Smooth muscle cell (in vitro differentiated cells): ENCODE data around the gene IL12RB1. TPM values are rescaled to one million over a fixed set of nuclear protein-coding genes. Genes with fewer than 3 reads are reported as not detected.

ENCODE experiments used
- DNase-seq: peaks from one replicate; lab custom pipeline; 2025; ENCODE audit not compliant: unreplicated experiment; lab: John Stamatoyannopoulos, UW
- H2AFZ ChIP-seq: fragments of 200-600 bp; sonication (generic); 2 replicates; pipeline ENCODE4 v1.6.0; 2016; ENCODE audit warnings: antibody characterized with exemption, low read depth, mild to moderate bottlenecking
- H3F3A ChIP-seq: fragments of 200-600 bp; sonication (generic); 2 replicates; pipeline ENCODE4 v1.6.0; 2017; ENCODE audit warnings: antibody characterized with exemption, low read depth
- H3K27ac ChIP-seq: fragments of 200-600 bp; sonication (generic); 2 replicates; pipeline ENCODE4 v1.5.1; 2016; ENCODE audit warnings: low read depth, mild to moderate bottlenecking
- H3K27me3 ChIP-seq: fragments of 200-600 bp; sonication (generic); 2 replicates; pipeline ENCODE4 v1.6.1; 2016; ENCODE audit warnings: low read depth, mild to moderate bottlenecking
- H3K36me3 ChIP-seq: fragments of 200-600 bp; sonication (generic); 2 replicates; pipeline ENCODE4 v1.5.1; 2016; ENCODE audit warnings: low read depth
- H3K4me1 ChIP-seq: fragments of 200-600 bp; sonication (generic); 2 replicates; pipeline ENCODE4 v1.5.1; 2016; ENCODE audit warnings: low read depth
- H3K4me2 ChIP-seq: fragments of 200-600 bp; sonication (generic); 2 replicates; pipeline ENCODE4 v1.6.0; 2016; ENCODE audit warnings: mild to moderate bottlenecking
- H3K4me3 ChIP-seq: fragments of 200-600 bp; sonication (generic); 2 replicates; pipeline ENCODE4 v1.5.1; 2016; ENCODE audit warnings: mild to moderate bottlenecking
- H3K79me2 ChIP-seq: fragments of 200-600 bp; sonication (generic); 2 replicates; pipeline ENCODE4 v1.6.0; 2016; ENCODE audit warnings: low read depth, mild to moderate bottlenecking
- H3K9ac ChIP-seq: fragments of 200-600 bp; sonication (generic); 2 replicates; pipeline ENCODE4 v1.6.0; 2016; ENCODE audit warnings: low read depth
- H3K9me3 ChIP-seq: fragments of 200-600 bp; sonication (generic); replicated peaks from 2 replicates; pipeline ENCODE4 v1.5.1; 2016; ENCODE audit warnings: low read depth
- H4K20me1 ChIP-seq: fragments of 200-600 bp; sonication (generic); 2 replicates; pipeline ENCODE4 v1.6.0; 2016; ENCODE audit warnings: low read depth
- WGBS: methylation state at CpG from one replicate; pipeline ENCODE4 v1.1.7; 2016; ENCODE audit warnings: low lambda C conversion rate; 5-methylcytosine and 5-hydroxymethylcytosine counted together
- polyA plus RNA-seq: library from polyadenylated mRNA; unstranded; fragments of >200 nt; fragmentation: Nextera tagmentation; extraction: Ambion mirVana; gene quantifications from 2 replicates; pipeline ENCODE4 v1.2.1, GENCODE V29; 2016
- total RNA-seq: library from RNA; depleted of rRNA; stranded (reverse); fragments of >200 nt; gene quantifications from 2 replicates; pipeline ENCODE4 v1.2.3, GENCODE V29; 2014
- TF ChIP-seq, protein P1 (sequence below): fragments of 200-600 bp; sonication (generic); IDR thresholded peaks from 2 replicates; pipeline ENCODE4 v1.5.1; 2017; ENCODE audit warnings: borderline replicate concordance, mild to moderate bottlenecking, antibody characterized with exemption; ENCODE audit not compliant: insufficient read depth, poor library complexity, severe bottlenecking

The IL12RB1 gene
- total and polyA plus RNA-seq, 2 experiments from 2014 or later = not detected

- Histone ChIP-seq H3K36me3 (no peaks in the 10 kb centered on the region), H3K27me3 (peaks cover 20% of the 10 kb centered on the region), H3K27ac (no peak overlapping the region), H3K9ac (no peak overlapping the region), H3K9me3 (no peaks in the 10 kb centered on the region), H3K4me1 (peaks cover 4% of the 10 kb centered on the region), H2AFZ (no peak overlapping the region), H3K4me2 (no peak overlapping the region), H4K20me1 (no peaks in the 10 kb centered on the region), H3K4me3 (no peak overlapping the region), H3K79me2 (no peaks in the 10 kb centered on the region), H3F3A (peaks cover 4% of the 10 kb centered on the region)
- 90% methylated on average over 1 of the region's 3 CpGs for WGBS
- no peak for DNase-seq
- TF ChIP-seq, protein P1, sequence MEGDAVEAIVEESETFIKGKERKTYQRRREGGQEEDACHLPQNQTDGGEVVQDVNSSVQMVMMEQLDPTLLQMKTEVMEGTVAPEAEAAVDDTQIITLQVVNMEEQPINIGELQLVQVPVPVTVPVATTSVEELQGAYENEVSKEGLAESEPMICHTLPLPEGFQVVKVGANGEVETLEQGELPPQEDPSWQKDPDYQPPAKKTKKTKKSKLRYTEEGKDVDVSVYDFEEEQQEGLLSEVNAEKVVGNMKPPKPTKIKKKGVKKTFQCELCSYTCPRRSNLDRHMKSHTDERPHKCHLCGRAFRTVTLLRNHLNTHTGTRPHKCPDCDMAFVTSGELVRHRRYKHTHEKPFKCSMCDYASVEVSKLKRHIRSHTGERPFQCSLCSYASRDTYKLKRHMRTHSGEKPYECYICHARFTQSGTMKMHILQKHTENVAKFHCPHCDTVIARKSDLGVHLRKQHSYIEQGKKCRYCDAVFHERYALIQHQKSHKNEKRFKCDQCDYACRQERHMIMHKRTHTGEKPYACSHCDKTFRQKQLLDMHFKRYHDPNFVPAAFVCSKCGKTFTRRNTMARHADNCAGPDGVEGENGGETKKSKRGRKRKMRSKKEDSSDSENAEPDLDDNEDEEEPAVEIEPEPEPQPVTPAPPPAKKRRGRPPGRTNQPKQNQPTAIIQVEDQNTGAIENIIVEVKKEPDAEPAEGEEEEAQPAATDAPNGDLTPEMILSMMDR = no peak
Measured at GRCh38 chr19:18101268-18101667, 14.5 kb upstream of the IL12RB1 start.

DNA sequence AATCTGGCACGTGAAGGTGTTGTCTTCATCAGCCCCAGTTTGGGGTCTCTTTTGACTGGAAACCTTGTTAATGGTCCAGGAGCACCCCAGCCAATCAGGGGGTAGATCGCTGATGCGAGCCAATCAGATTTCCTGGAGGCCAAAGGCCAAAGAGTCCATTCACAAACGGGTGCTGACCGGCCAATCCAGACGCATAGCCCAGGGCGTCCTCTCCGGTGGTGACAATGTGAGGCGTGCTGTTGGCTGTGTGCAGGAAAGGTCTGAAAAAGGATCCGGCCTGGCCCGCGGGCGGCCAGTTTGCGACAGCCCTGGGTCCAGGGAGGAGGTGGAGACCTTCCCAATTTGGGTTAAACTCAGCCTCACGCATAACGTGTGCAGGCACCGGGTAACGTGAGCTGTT is 14.0 kb upstream of the IL12RB1 start:
- no peak for DNase-seq
- peaks cover 4% of the 10 kb centered on the region for H3K4me1 ChIP-seq
- H2AFZ ChIP-seq = no peak overlapping the region
- no peak overlapping the region for H3K9ac ChIP-seq
- H3F3A ChIP-seq = peaks cover 4% of the 10 kb centered on the region
- no peaks in the 10 kb centered on the region for H3K36me3 ChIP-seq
- WGBS = 38% methylated on average over 18 of the region's 18 CpGs
- peaks cover 20% of the 10 kb centered on the region for H3K27me3 ChIP-seq
- TF ChIP-seq, protein P1 = no peak
- H3K4me3 ChIP-seq = no peak overlapping the region
- no peaks in the 10 kb centered on the region for H3K79me2 ChIP-seq
- H3K4me2 ChIP-seq = no peak overlapping the region
- H3K9me3 ChIP-seq = no peaks in the 10 kb centered on the region
- H4K20me1 ChIP-seq = no peaks in the 10 kb centered on the region
- no peak overlapping the region for H3K27ac ChIP-seq

- no peaks in the 10 kb centered on the region for H3K9me3 ChIP-seq
- no peak overlapping the region for H3K4me2 ChIP-seq
- no peak overlapping the region for H2AFZ ChIP-seq
- H3K27ac ChIP-seq = no peak overlapping the region
- TF ChIP-seq, protein P1 = no peak
- peaks cover 4% of the 10 kb centered on the region for H3K4me1 ChIP-seq
- H4K20me1 ChIP-seq = no peaks in the 10 kb centered on the region
- 89% methylated on average over 8 of the region's 8 CpGs for WGBS
- no peak overlapping the region for H3K9ac ChIP-seq
- H3K4me3 ChIP-seq = no peak overlapping the region
- no peak for DNase-seq
- H3K27me3 ChIP-seq = peaks cover 20% of the 10 kb centered on the region
- H3F3A ChIP-seq = peaks cover 4% of the 10 kb centered on the region
- H3K79me2 ChIP-seq = no peaks in the 10 kb centered on the region
- H3K36me3 ChIP-seq = no peaks in the 10 kb centered on the region
Measured at GRCh38 chr19:18099623-18099995, 12.9 kb upstream of the IL12RB1 start.

DNA sequence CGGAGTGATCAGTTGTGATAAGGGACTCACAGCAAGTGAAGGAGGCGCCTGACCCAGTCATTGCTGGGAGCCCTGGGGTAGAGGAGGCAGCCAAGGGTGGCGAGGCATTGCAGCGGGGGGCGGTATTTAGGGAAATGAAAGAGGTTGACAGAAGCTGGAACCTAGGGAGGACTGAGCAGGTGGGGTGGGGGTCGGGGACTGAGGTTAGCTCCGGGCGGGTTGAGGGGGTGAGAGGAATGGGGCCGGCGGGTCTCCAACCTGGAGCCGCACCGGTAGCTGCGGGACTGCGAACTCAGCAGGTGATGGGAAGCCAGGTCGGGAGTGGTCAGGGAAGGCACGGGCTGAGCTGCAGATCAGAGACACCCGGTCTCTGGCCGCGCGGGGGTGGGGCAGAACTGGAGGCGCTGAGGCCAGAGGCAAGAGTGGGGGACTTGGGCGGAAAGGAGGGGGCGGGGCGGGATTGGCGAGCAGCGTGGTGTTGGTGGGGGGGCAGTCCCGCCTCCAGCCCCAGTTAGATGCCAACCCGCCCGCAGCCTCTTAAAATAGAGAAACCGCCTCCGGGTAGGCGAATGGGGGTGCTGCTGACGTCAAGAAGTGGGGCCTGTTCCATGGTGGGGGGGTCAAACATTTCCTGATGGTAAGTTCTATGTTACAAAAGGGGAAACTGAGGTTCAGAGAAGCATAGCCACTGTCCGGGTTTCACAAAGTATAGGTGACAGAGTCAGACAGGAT is 12.3 kb upstream of the IL12RB1 start:
- Histone ChIP-seq H2AFZ (no peak overlapping the region), H3K4me2 (peak overlapping the region; percentile 15), H3K4me1 (peaks cover 4% of the 10 kb centered on the region), H3K27ac (no peak overlapping the region), H3K9ac (no peak overlapping the region), H3F3A (peaks cover 4% of the 10 kb centered on the region), H3K4me3 (no peak overlapping the region), H3K36me3 (no peaks in the 10 kb centered on the region), H3K79me2 (no peaks in the 10 kb centered on the region), H3K27me3 (peaks cover 20% of the 10 kb centered on the region), H3K9me3 (no peaks in the 10 kb centered on the region), H4K20me1 (no peaks in the 10 kb centered on the region)
- TF ChIP-seq, protein P1 = no peak
- WGBS = 29% methylated on average over 16 of the region's 34 CpGs
- no peak for DNase-seq
